GM10248 (cell line): ENCODE data around the gene SPPL2A.
A peak's percentile ranks its signal among the peaks of the same experiment; 100 is the strongest.

Source experiments
- CTCF ChIA-PET: fragments of 300-600 bp; sonication (Branson Sonifier 250); formaldehyde crosslinking; extraction: SDS; loops from one replicate; lab custom pipeline; 2021; ENCODE audit warnings: antibody characterized with exemption; lab: Yijun Ruan, JAX
- POLR2A ChIA-PET: fragments of 350-650 bp; sonication (Branson Sonifier 250); formaldehyde crosslinking; extraction: SDS; loops from one replicate; lab custom pipeline; 2020; ENCODE audit warnings: antibody characterized with exemption; lab: Yijun Ruan, JAX
- DNase-seq: peaks from one replicate; pipeline ENCODE4 v3.0.0; 2012; ENCODE audit errors: extremely low spot score
- CTCF ChIP-seq: IDR thresholded peaks from 2 replicates; pipeline ENCODE4 v1.5.1; 2012; ENCODE audit warnings: mild to moderate bottlenecking, low read depth; ENCODE audit errors: extremely low read depth, missing control alignments, control extremely low read depth

Gene SPPL2A

DNA sequence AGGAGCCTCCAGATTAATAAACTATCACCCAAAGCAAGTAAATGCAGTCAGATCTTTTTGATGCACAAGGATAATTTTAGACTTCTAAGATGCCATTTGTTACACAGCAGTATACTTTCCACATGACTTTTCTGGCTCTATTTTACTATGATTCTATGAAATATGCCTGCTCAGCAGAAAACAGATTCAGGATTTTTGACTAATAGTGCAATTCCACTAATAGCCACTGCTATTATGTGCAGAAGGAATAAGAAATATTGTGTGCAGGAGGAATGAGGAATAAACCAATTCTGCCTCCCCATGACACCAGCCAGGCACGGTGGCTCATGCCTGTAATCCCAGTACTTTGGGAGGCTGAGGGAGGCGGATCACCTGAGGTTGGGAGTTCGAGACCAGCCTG, 11.5 kb upstream of the SPPL2A start:
- no peak for TF ChIP-seq CTCF
- DNase-seq, result no peak
- ChIA-PET CTCF (no interaction called here), POLR2A (no interaction called here)

- POLR2A ChIA-PET, result no interaction called here
- no peak for DNase-seq
- CTCF ChIA-PET, result interaction anchor here (0.9 to 2.2 kb wide), 6 partner anchors 9 to 112 kb away, joined by 3 to 9 read pairs (median 4); partner anchors contain the start of gene SPPL2A
- no peak for TF ChIP-seq CTCF
These were observed 8.9 kb upstream of the SPPL2A start for GRCh38 chr15:50774450-50774849.

DNA sequence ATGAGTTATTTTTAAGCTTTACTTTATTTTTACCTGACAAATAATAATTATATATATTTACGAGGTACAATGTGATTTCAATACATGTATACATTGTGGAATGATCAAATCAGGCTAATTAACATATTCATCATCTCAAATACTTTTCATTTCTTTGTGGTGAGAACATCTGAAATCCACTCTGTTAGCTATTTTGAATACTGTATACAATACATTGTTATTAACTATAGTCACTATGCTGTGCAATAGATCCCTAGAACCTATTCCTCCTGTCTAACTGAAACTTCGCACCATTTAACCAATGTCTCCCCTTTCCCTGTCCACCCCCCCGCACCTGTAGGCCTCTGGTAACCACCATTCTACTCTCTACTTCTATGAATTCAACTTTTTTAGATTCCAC, 7.9 kb upstream of the SPPL2A start:
- no peak for DNase-seq
- ChIA-PET CTCF (interaction anchor here (1.2 to 1.8 kb wide), 3 partner anchors 8 to 112 kb away, joined by 3 to 5 read pairs (median 3); no protein-coding TSS in a partner anchor), POLR2A (interaction anchor here (0.6 kb wide), 1 partner anchor 8 kb away, joined by 8 read pairs; the partner anchor contains the start of gene SPPL2A)
- TF ChIP-seq CTCF, result no peak

- DNase-seq, result no peak
- POLR2A ChIA-PET, result no interaction called here
- TF ChIP-seq CTCF, result no peak
- CTCF ChIA-PET, result no interaction called here
These were observed 1.9 kb upstream of the SPPL2A start for GRCh38 chr15:50767332-50767861.

GRCh38 chr15:50764461-50765194, 878 bp downstream of the SPPL2A start:
- DNase-seq, result peak; percentile 76
- POLR2A ChIA-PET, result interaction anchor here (0.5 to 0.7 kb wide), 2 partner anchors 12 to 38 kb away, joined by 3 read pairs; no protein-coding TSS in a partner anchor
- CTCF ChIA-PET, result interaction anchor here (1.2 to 2.0 kb wide), 3 partner anchors 9 to 121 kb away, joined by 4 to 10 read pairs (median 4); no protein-coding TSS in a partner anchor
- TF ChIP-seq CTCF, result no peak

DNA sequence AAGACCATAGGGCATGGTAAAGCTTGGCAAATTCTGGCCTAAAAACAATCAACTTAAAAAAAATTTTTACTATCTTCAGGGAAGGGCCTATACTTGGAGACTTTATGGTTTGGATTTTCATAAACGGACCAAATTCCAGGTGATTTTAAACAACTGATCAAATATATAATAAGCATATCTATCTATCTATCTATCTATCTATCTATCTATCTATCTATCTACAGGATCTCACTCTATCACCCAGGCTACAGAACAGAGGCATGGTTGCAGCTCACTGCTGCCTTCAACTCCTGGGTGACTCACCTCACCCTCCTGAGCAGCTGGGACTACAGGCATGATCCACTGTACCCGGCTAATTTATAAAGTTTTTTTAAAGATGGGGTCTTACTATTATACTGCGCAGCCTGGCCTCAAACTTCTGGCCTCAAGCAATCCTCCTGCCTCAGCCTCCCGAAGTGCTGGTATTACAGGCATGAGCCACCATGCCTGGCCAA, 6.7 kb downstream of the SPPL2A start:
- CTCF ChIA-PET, result no interaction called here
- POLR2A ChIA-PET, result no interaction called here
- no peak for DNase-seq

More for the DNA sequence above, 6.7 kb downstream of the SPPL2A start:
- no peak for TF ChIP-seq CTCF
